ENCODE results near the gene FADS3. TPM values are rescaled to one million over a fixed set of nuclear protein-coding genes. Genes with fewer than 3 reads are reported as not detected.
A peak's percentile ranks its signal among the peaks of the same experiment; 100 is the strongest.

FADS3 gene
- polyA plus RNA-seq, 4 donors: 16.2 to 21.5 (median 16.8) TPM

DNA sequence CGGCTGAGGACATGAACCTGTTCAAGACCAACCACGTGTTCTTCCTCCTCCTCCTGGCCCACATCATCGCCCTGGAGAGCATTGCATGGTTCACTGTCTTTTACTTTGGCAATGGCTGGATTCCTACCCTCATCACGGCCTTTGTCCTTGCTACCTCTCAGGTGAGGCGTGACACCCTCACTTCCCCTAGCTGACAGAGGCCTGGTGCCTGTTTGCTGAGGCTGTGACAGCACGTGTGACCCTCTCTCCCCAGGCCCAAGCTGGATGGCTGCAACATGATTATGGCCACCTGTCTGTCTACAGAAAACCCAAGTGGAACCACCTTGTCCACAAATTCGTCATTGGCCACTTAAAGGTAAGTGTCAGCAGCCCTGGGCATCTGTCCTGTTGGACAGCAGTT is 51.0 kb downstream of the FADS3 start:
- no peak for DNase-seq (ENCODE audit: low read depth in 4 of 4, low spot score in 2 of 4)

DNA sequence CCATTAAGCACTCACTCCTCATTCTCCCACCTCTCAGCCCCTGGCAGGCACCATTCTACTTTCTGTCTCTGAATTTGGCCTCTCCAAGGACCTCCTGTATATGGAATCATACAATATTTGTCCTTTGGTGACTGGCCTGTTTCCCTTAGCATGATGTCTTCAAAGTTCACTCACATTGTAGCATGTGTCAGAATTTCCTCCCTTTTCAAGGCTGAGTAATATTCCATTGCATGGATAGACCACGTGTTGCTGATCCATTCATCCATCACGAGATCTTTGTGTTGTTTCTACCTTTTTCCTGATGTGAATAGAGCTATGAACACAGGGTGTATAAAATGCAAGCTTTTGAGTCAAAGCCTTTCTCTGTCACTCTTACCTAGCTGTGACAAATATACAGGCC is 51.6 kb downstream of the FADS3 start:
- no peak for DNase-seq (ENCODE audit: low read depth in 4 of 4, low spot score in 2 of 4)

DNA sequence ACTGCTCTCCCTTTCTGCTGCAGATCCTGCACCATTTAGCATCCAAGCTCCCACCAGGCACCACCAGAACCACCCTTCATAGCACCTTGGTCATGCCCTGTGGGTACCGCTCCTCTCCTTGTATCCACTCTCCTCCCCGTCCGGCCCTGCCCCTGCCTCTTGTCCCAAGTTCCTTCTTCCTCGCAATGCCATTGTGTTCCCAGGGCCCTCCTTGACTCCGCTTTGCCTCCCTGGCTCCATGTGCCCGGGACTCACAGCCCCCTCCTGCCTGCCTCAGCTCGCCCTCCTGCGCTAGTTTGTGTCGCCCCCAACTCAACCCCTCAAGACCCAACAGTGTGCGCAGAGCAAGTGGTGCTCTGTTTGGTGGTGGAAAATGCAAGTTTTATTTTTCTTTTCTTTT is 52.4 kb downstream of the FADS3 start:
- DNase-seq (ENCODE audit: low read depth in 4 of 4, low spot score in 2 of 4): no peak

- no peak for DNase-seq (ENCODE audit: low read depth in 4 of 4, low spot score in 2 of 4)
Observed at GRCh38 chr11:61838501-61838900, 52.8 kb downstream of the FADS3 start.

DNA sequence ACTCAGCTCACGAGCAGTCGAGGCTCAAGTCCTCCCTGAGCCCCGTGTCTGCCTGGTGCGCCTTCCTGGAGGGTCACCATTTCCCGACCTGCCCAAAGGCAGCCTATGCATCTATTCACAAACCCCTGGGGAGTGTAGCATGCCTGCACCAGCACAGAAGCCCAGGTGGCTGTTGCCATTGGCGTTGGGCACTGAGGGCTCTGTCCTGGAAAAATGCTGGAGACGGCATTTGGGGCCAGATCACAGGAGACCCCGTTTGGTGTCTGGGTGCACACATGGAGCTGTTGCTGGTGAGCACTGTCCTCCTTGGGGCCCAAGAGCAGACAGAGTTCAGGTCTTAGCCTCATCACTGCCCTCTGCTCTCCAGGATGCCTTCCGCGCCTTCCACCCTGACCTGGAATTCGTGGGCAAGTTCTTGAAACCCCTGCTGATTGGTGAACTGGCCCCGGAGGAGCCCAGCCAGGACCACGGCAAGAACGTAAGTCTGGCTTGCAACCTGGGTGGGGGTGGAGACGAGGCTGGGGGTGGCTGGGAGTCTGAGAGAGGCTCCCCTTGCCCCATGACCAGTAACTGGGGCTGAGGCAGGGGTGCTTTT is 53.8 kb downstream of the FADS3 start:
- no peak for DNase-seq (ENCODE audit: low read depth in 4 of 4, low spot score in 2 of 4)

DNA sequence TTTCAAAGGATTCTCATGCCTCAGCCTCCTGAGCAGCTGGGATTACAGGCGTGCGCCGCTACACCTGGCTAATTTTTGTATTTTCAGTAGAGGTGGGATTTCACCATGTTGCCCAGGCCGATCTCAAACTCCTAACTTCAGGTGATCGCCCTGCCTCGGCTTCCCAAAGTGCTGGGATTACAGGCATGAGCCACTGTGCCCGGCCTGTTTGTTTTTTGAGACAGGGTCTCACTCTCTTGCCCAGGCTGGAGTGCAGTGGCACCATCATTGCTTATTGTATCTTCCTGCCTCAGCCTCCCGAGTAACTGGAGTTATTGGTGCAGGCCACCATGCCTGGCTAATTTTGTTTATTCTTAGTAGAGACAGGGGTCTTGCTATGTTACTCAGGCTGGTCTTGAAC is 55.2 kb downstream of the FADS3 start:
- DNase-seq (ENCODE audit: low read depth in 4 of 4, low spot score in 2 of 4): no peak

- no peak for DNase-seq (ENCODE audit: low read depth in 4 of 4, low spot score in 2 of 4)
Observed at GRCh38 chr11:61834278-61835048, 56.9 kb downstream of the FADS3 start.

DNA sequence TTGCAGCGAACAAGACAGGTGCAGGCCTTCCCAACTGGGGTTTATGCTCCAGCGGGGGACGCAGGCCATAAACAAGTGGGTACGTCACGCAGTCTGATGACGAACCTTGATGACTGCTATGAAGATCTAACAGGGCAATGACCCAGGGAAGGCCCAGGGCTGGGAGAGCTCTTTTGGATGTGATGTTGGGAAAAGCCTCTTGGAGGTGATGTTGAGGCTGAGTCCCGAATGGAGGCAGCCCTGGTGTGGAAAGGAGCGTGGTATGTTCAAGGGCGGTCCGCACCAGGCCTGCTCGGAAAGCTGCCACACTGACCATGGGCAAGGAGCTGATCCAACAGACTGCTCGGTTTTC is 57.4 kb downstream of the FADS3 start:
- no peak for DNase-seq (ENCODE audit: low read depth in 4 of 4, low spot score in 2 of 4)

GRCh38 chr11:61833471-61833870 is 57.9 kb downstream of the FADS3 start:
- no peak for DNase-seq (ENCODE audit: low read depth in 4 of 4, low spot score in 2 of 4)

DNA sequence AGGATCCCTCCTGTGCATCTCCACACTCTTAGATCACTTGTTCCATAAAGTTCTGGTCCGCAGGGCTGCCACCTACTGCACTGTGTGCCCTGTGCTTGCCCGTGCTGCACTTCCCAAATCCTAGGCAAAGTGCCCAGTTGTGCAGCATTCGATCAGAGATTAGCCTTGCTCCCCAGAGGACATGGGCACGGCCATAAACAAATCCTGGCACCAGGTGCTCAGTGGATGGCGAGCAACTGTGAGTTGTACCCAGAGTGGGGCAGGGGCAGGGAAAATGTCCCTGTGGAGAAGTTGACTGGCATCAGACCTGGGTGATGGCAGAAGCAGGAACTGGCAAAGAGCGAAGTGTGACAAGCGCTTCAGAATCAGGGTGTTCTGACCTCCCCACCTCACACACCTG is 58.6 kb downstream of the FADS3 start:
- no peak for DNase-seq (ENCODE audit: low read depth in 4 of 4, low spot score in 2 of 4)

GRCh38 chr11:61832207-61832606 is 59.1 kb downstream of the FADS3 start:
- DNase-seq (ENCODE audit: low read depth in 4 of 4, low spot score in 2 of 4): no peak

GRCh38 chr11:61830237-61831105 is 60.9 kb downstream of the FADS3 start:
- peak in 1 of 4 donors; percentile 12 for DNase-seq (ENCODE audit: low read depth in 4 of 4, low spot score in 2 of 4)

- no peak for DNase-seq (ENCODE audit: low read depth in 4 of 4, low spot score in 2 of 4)
Observed at GRCh38 chr11:61829806-61830205, 61.5 kb downstream of the FADS3 start.

DNA sequence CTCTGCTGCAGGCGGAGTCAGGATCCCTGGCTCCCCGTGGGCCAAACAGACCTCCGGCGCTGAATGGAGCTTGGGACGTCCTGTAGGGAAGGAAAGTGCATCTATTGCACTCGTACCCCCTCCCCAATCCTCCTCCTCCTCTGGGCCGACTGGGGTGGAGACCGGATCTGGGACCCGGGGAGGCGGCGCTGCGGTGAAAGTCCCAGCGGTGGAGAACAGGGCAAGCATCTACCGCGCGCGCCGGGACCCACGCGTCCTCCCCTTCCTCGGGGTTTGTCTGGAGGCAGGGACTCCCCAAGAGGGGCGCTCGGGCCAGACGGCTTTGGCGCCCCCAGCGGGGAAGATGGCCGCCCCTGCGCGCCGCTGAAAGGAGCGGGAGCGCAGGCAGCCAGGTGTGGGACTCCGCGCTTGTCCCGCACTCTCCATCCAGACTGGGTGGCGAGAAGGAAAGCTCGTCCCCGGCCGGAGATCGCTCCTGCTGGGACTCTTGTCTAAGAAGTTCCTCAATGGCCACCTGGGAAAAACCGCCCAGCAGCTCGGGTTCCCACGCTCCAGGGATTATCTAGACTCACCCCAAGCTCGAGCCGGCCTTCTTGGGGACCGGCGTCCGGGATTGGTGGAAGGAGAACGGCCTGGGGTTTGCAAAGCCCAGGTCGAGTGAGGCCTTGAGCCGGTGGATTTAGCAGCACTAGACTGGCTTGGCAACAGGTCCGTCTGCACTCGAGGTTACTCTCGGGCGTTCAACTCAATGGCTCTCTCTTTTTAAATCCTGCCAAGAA is 62.5 kb downstream of the FADS3 start:
- peak in 2 of 4 donors; percentile 19 to 37 for DNase-seq (ENCODE audit: low read depth in 4 of 4, low spot score in 2 of 4)

DNA sequence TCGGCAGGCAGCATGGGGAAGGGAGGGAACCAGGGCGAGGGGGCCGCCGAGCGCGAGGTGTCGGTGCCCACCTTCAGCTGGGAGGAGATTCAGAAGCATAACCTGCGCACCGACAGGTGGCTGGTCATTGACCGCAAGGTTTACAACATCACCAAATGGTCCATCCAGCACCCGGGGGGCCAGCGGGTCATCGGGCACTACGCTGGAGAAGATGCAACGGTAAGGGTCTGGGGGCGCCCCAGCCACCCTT is 63.0 kb downstream of the FADS3 start:
- no peak for DNase-seq (ENCODE audit: low read depth in 4 of 4, low spot score in 2 of 4)

GRCh38 chr11:61827571-61828378 is 63.6 kb downstream of the FADS3 start, which contains the start of gene FADS2:
FADS2 (plus strand) TSS chr11:61828300; CDS start chr11:61828391, 91 bp downstream.
- peak in 3 of 4 donors; percentile 70 to 88 (median 85) for DNase-seq (ENCODE audit: low read depth in 4 of 4, low spot score in 2 of 4)

- DNase-seq (ENCODE audit: low read depth in 4 of 4, low spot score in 2 of 4): peak in 1 of 4 donors; percentile 27
Observed at GRCh38 chr11:61826930-61827570, 64.3 kb downstream of the FADS3 start.
